GM21381 (cell line): ENCODE results near the gene ZNF385C.

ENCODE experiments used
- ATAC-seq: cut with Tn5 transposase; IDR thresholded peaks from one replicate; pipeline ENCODE4 v1.9.1; 2021; ENCODE audit warnings: mild to moderate bottlenecking, moderate library complexity; ENCODE audit not compliant: unreplicated experiment

The ZNF385C gene

DNA sequence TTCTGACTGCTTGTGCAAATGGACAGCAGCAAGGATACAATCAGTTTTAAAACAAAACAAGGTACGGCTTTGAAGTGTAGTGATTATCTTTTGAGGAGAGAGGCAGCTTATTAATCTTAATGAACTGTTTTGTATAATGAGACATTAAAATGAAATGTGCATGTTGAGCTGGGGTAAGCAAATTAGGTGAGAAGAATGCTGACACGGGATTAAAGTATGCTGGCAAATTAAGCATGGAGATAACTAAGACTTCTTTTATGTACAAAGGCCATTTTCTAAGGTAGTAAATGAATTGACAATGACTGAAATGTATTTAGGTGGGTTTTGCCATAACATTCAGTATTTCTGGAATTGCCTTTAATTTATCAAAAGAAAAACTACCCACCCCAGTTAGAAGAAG is 99.8 kb downstream of the ZNF385C start:
- no peak for ATAC-seq

DNA sequence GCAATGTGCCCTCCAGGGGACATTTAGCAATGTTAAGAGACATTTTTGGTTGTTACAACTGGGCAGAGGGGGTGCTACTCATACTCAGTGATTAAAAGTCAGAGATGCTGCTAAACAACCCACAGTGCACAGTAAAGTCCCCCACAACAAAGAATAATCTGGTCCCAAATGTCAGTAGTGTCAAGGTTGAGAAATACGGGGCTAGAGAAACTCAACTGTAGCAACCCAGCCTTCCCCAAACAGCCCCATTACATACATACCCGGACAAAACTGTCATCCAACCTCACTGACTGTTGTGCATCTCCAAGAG is 101.5 kb downstream of the ZNF385C start:
- ATAC-seq = no peak

DNA sequence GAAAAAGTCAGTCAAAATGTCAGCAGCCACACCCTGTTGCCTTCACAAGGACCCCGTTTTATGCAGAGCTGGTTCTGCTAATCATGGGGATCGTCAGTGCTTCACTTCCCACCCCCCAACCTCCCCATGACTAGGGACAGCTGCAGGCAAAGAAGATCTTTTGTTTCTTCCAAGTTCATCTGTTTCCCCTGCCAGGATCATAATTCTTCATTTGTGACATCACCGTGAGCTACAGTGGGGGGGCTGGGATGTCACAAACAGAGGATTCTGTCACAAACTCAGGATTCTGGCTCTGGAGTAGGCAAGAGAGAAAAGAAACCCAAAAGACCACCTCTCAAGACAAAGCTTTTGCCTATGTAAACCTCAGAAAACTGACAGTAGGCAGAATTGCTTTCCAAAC is 105.7 kb downstream of the ZNF385C start:
- ATAC-seq = no peak

DNA sequence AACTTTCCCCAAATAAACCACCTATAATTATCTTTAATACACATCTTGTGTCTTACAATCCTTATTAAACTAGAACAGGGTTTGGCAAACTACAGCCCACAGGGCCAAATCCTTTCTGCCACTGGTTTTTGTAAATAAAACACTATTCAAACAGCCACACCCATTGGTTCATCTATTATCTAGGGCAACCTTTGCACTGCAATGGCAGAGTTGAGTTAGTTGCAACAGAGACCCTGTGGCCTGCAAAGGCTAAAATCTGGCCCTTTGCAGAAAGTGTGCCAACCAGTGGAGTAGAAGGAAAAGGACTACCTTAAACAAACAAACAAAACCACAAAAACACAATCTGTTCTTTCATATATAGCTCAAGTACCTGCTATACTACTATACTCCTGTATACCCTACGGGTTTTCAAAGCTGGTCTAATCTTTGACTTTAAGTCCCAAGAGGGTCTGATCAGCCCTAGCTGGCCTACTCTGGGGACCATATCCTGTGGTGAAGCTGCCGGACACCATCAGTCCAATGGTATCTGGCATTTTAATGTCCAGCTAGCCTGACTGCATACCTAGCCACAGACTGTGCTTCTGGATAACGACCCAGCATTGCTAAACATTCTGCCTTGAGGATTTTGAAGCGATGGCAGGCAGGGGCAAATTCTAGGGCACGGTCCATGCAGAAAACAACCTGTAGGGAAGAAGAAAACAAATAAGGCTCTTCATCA is 108.4 kb downstream of the ZNF385C start:
- no peak for ATAC-seq

DNA sequence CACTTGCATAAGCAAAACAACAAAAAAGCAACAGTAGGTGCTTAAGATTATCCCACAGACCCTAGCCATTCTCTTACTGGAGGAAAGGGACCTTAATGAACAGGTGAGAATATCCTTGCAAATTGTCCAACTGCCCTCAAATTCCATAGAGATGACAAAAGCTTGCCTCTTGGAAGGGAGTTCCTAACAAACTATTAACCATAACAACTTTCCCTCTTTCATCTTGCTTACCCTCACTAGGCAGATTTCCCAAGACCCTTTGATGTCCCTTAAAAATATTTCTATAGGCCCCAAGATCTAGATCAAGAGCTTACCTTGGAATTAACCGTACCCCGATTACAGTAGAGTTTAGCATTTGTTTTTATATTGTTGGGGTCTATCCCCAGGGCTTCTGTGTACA is 109.9 kb downstream of the ZNF385C start:
- ATAC-seq = no peak

DNA sequence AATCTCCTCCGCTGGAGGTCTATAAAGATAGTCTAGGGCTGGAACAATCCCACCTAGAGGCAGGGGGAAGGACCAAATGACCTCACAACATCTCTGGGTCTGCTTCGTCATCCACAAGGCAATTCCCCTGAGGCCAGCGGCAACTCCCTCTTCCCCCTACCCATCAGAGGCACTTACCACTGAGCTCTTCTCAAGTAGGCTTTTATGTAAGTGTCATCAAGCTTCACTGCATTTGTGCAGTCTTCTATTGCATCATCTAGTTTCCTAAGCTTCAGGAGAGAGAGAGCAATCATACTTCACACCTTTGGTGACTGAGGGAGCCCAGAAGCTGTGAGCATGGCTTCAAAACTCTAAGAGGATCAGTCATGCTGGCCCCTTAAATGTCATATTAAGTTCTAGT is 110.6 kb downstream of the ZNF385C start:
- no peak for ATAC-seq

DNA sequence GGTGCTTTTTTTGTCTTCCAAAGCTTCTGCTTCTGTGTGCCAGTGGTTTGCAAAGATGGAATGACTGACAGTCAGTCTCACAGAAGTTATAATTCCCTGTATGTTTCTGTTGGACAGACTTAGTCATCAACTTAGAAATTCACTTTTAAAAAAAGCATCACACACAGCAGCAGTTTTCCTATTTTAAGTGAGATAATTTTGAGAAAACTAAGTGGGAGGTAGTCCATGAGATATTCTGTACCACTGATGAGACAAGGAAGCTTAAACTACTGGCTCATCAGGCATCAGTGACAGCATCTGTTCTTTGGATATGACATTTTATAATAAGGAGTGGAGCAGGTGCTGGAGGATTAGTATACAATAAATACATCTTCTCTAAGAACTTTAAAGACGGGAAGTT is 111.6 kb downstream of the ZNF385C start:
- no peak for ATAC-seq

DNA sequence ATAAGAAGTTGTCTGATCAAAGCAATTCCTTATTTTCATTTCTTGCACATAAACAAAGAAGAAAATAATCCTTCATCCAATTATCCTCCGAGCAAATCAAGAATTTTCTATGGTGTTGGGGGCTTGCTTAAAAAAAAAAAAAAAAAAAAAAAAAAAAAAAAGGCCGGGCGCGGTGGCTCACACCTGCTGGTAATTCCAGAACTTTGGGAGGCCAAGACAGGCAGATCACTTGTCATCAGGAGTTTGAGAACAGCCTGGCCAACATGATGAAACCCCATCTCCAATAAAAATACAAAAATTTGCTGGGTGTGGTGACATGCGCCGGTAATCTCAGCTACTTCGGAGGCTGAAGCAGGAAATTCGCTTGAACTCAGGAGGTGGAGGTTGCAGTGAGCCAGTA is 112.4 kb downstream of the ZNF385C start:
- no peak for ATAC-seq

DNA sequence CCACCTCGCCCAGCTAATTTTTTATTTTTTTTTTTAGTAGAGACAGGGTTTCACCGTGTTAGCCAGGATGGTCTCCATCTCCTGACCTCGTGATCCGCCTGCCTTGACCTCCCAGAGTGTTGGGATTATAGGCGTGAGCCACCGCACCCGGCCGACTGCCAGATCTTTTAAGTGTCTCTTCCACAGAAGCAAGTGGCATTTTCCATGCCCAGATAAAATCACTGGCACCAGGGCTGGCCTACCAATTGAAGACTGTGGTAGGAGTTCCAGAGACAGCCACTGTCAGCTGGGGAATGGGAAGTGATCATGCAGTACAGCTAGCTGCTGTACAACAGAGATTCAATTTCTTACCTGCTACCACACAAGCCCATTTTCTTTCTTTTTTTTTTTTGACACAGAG is 113.8 kb downstream of the ZNF385C start:
- ATAC-seq = no peak

DNA sequence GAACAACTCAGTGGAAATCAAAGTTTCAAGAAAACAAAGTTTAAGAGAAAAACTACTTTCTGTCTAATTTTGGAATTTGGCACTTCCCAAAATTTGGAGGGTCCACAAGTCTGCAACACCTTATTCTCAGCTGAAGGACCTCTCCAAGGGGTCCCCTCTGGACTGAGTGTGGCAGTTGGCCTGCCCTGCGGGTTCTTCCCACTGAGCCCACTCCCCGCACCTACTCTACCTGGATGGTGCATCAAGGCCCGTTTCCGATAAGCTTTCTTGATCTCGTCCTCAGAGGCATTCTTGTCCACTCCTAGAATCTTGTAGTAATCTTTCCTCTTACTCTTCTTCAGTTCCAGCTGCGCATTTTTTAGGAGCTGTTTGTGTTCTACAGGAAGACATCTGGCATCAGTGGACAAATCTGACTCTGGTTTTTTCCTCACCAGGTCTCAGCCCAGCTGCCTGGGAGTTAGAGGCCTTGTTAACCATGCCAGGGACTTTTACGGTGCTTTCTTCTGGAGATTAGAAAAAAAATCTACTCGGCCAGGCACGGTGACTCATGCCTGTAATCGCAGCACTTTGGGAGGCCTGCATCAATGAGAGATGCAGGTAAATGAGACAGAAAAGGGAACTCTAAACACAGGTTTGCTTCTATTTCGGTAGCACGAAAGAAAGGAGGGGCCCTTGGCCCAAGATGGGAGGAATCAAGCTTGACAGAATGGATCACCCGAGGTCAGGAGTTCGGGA is 116.1 kb downstream of the ZNF385C start:
- ATAC-seq = no peak

DNA sequence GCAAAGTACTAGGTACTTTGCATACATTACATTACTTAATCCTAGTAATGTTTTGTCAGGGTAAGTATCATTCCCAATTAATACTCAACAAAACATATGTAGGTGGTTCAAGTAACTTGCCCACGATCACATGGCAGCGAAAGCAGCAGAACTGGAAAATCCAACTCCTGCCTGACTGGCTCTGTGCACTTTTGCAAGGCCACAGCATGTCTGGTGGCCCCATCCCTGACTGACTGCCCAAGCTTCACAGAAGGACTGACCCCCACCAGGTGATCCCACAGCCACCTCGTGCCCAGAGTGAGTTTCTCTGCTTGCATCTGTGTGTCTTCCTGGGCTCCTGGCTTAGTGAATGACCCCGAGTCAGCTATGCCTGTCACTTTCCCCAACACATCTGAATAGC is 120.3 kb downstream of the ZNF385C start:
- ATAC-seq = no peak

DNA sequence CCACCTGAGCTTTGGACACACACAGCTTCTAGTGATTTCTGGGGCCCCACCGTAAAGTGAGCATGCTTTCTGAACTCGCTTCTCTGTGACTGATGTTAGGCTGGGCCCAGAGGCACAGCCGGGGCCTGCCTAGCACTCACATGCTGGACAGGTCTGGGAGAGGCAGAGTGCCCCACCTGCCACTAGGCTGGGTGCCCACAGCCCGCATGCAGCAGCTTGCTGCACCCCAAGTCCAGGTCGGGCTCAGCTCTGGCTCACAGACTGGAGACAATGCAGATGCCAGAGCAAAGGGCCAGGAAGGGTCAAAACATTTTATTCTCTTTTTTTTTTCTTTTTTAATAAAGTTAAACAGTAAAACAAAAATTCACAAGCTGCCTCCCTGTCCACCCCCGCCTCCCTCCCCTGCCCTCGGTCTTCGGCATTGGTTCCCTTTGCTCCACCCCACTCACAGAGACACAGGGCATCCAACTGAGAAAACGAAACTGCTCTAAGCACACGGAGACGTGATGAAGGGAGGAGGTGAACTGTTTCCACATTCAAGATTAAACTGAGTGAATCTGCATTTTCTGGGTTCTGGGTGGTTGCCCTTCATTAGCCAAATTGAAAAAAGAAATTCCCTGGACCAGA is 122.0 kb downstream of the ZNF385C start:
- ATAC-seq = no peak
